ENCODE data around the gene LYG2.
"Not testable (repeated sequence)": the region's sequence is repeated elsewhere in the genome, so short reads cannot be mapped to it uniquely, and the experiment has no call there.

The LYG2 gene

GRCh38 chr2:99255491-99256318 is at the start of gene LYG2:
Gene LYG2 (minus strand): TSS chr2:99255666. CDS start chr2:99254260, 1,406 bp downstream.
- no peak for DNase-seq

- DNase-seq: not testable (repeated sequence)
Measured at GRCh38 chr2:99301097-99301496, 45.6 kb upstream of the LYG2 start, which contains the start of gene LYG1. Gene LYG1 (minus strand): TSS chr2:99301197. CDS start chr2:99295670, 5,527 bp downstream.

- DNase-seq: no peak
Measured at GRCh38 chr2:99299580-99299979, 44.1 kb upstream of the LYG2 start.

GRCh38 chr2:99297994-99298393 is 42.5 kb upstream of the LYG2 start:
- DNase-seq: no peak

- DNase-seq: no peak
Measured at GRCh38 chr2:99285526-99285925, 30.1 kb upstream of the LYG2 start.

GRCh38 chr2:99279969-99280695 is 24.7 kb upstream of the LYG2 start:
- DNase-seq: no peak

GRCh38 chr2:99278793-99279291 is 23.4 kb upstream of the LYG2 start:
- no peak for DNase-seq

GRCh38 chr2:99278195-99278765 is 22.8 kb upstream of the LYG2 start:
- not testable (repeated sequence) for DNase-seq

GRCh38 chr2:99275882-99276281 is 20.4 kb upstream of the LYG2 start:
- DNase-seq: no peak

GRCh38 chr2:99261242-99261641 is 5.8 kb upstream of the LYG2 start:
- no peak for DNase-seq

GRCh38 chr2:99260184-99260583 is 4.7 kb upstream of the LYG2 start:
- no peak for DNase-seq

- no peak for DNase-seq
Measured at GRCh38 chr2:99259465-99259864, 4.0 kb upstream of the LYG2 start.

GRCh38 chr2:99256677-99257076 is 1.2 kb upstream of the LYG2 start:
- no peak for DNase-seq

GRCh38 chr2:99249951-99250350 is 5.5 kb downstream of the LYG2 start:
- no peak for DNase-seq

- no peak for DNase-seq
Measured at GRCh38 chr2:99242151-99242550, 13.3 kb downstream of the LYG2 start.

- no peak for DNase-seq
Measured at GRCh38 chr2:99240431-99240830, 15.0 kb downstream of the LYG2 start.

GRCh38 chr2:99238599-99238998 is 16.9 kb downstream of the LYG2 start:
- DNase-seq: no peak

- DNase-seq: not testable (repeated sequence)
Measured at GRCh38 chr2:99233177-99233576, 22.3 kb downstream of the LYG2 start.

- DNase-seq: no peak
Measured at GRCh38 chr2:99217929-99218501, 37.5 kb downstream of the LYG2 start.

GRCh38 chr2:99216096-99216495 is 39.4 kb downstream of the LYG2 start:
- DNase-seq: no peak

- DNase-seq: no peak
Measured at GRCh38 chr2:99205491-99205890, 50.0 kb downstream of the LYG2 start.

GRCh38 chr2:99201959-99202678 is 53.3 kb downstream of the LYG2 start:
- no peak for DNase-seq
